CD4-positive, alpha-beta T cell treated with Interleukin-21 for 1 hour (primary cell): ENCODE measurements around the gene C3orf18.

Experiments
- DNase-seq: peaks from one replicate; pipeline ENCODE4 v3.0.0-alpha.2; 2020

C3orf18 gene

DNA sequence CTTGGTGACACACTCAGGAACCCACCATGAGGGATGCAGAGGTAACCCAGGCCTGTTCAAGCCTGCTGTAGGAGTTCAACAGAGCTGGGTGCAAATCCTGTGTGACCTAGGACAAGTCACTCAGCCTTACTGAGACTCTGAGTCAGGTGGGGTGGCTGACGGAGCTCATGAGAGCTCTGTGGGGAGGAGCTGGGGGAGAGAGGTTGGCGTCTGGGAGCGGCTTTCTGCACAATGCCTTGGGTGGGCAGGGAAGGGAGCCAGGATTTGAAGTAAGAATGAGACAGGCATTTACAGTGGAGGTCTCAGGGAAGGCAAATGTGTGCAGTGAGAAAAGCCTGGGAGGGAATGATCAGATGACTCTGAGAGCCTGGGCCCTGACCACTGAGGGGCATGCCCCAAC, 18.3 kb downstream of the C3orf18 start:
- no peak for DNase-seq

- DNase-seq: no peak
Measured at GRCh38 chr3:50545781-50546180, 21.8 kb downstream of the C3orf18 start.

DNA sequence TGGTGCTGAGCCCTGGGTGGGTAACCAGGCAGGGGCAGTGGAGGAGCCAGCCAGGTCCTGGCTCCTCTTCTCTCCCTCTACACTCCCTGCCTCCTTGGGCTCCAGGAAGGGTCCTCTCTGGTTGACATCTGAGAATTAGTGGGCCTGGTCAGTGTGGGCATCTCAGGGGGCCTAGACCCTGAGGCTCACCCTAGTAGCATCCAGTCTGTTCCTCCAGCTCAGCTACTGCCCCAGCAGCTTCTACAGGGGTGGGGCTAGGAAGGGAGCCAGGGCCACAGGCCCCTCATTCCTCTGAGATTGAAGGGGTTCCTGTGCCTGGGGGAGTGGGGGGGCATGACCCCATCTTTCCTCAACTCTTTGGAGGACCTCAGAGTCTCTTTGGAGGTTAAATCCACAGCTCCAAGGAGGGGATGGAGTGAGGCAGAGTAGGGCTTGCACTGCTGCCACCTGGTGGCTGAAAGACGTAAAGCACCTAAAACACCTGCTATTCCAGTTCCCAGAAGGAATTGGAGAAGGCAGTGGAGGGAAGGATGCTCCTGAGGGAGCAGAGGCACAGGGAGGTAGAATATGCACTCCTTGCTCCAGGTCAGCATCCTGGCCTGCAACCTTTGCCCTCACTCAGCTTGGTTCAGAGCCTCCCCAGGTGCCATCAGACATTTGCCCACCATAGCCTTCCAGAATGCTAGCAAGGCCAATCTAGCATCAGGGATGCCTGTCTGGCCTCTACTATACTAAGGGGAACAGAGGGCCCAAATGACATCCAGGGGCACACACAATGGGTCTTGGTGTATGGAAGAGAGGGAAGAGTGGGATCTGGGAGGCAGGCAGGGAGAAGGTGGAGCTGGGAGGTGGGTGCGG, 25.1 kb downstream of the C3orf18 start:
- peak; percentile 58 for DNase-seq

DNA sequence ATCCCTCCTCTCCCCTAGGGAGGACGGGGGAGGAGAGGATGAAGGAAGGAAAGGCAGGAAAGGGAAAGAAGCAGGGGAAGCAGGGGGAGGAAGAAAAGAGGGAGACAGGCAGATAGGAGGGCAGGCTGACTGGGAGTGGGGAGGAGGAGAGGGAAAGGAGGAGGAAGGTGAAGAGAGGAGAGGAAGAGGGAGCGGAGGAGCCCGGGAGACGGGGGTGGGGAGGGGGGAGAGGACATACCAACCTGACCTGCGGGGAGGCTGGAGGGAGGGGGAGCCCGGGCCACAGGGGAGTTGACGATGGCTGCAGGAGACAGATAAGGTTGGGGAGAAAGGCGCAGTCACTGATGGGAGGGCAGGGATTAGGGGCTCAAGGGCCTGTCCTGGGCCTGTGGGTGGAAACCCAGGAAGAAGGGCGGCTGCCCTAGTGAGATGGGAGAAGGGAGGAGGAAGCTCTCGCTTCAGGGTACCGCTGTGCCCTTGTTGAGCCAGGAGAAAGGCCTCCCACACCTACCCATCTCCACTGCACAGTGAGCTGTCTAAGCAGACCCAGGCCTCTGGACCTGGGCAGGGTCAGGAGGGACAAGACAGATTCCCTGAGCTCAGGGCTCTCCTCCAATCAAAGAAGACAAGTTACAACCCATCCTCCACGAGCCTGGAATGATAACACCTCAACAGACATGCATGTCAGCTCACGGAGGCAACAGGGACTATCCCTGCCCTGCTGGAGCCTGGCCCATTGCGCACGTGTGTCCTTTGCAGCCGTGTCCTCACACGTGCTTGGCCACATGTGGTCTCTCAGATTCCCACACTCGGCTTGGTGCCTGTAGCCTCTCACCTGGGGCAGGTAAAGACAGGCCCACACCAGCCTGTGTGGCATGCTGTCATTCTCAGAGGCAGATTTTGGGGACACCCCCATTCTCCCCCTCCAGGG, 27.9 kb downstream of the C3orf18 start:
- DNase-seq: no peak

DNA sequence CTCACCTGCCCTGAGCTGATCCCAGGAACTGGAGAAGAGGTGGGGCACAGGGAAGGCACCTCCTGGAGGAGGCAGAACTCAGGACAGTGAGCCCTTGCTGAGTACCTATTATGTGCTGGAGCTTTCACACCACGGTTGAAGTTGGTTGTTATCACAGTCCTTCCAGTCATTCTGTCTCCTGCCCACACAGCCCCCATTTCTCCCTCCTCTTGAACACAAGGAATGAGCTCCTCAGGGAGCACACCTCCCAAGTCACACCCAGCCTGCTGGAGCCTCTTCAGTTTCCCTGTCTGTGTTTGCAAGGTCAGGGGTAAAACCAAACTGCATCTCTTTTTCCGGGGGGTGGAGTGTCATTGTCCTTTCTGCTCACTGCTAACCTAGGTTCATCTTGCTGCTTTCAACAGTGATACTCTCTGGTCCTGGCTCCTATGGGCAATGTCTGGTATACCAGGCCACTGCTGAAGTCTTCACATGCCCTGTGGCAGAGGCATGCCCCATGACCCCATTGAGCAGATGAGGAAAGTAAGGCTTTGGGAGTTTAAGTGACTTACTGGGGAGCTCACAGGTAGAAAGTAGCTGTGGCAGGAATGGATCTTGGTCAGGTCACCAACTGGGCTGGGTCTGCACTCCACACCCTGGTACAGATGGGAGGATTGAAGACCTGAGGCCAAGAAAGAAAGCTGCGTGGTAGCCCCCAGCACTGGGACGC, 30.0 kb downstream of the C3orf18 start:
- no peak for DNase-seq

DNA sequence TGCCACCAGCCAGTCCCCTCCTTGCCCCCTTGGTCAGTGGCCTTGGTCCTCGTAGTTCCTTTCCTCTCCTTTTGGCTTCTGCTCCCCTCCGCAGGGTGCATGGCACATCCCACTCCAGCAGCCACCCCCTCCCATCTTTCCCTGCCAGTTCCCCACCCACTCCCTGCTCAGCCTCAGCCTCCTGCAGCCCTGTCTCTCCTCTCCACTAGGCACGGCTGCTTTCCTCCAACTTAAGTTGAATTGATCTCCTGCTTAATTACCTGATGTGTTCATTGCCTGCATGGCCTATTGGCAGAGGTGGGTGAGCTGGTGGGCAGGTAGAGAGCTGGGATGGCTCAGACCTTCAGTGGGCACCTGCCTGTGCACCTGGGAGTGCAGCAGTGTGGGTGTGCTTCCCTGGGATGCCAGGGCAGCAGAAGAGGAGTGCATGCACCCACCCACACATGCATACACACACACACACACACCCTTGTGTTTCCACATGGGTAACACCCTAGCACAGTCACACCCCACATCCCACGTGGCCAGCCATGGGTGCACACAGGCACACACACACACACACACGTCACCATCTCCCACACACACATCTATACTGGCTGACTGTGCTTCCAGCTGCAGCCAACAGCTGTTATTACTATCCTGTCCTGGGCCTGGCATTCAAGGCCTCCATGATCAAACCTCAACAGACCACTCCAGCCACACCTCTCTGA, 30.9 kb downstream of the C3orf18 start:
- DNase-seq: no peak

DNA sequence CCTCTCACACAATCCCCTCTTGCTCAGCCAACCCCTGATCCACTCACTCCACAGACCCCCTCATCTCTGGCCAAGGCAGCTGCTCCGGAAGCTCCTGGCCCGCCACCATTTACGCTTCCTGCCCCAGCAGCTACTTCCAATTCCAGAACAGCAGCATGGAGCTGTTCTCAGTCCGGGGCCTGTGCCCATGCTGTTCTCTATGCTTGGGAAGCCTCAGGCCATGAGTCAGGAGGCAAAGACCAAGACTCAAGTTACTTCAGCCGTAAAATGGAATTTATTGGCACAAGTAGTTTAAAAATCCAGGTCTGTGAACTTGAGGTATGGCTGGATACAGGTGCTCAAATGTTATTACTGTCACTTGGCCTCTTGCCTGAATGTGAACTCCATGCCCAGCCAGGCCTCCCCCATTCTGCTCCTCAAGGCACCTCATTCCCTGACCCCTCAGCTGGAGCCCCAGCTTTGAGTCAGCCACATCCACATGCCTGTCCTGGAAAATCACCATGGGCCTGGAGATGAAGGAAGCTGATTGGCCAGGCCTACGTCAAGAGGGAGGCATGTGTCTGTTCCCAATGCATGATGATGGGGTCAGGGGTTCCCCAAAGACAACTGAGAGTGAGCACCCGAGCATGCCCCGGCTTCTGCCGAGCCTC, 32.7 kb downstream of the C3orf18 start:
- DNase-seq: no peak

DNA sequence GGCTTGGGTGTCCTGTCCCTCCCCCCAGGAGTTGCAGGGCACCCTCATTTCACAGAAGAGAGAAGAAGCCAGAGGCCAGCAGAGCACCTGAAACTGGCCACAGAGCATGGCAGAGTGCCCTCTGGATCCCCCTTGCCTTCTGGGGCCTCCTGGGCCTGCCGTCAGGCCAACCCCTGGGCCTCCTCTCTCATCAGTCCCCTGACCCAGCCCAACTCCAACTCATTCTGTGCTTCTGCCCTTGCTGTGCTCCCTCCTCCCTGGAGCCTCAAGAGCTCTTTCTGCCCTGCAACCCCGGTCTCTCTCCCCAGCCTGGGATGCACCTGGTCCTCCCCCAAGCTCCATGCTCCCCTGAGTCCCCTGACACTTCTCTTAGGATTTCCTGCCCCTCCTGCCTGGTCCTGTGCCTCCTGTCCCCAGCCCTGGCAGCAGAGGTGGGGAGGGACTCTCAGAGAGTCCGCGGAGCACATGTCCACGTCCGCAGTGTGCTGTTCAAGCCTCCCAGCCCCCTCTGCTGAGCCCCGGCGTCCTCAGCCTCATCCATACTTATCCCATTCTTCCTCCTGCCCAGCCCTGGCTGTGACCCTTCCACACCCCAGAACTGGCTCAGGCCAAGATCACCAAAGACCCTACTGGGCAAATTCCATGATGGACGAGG, 33.6 kb downstream of the C3orf18 start:
- no peak for DNase-seq

DNA sequence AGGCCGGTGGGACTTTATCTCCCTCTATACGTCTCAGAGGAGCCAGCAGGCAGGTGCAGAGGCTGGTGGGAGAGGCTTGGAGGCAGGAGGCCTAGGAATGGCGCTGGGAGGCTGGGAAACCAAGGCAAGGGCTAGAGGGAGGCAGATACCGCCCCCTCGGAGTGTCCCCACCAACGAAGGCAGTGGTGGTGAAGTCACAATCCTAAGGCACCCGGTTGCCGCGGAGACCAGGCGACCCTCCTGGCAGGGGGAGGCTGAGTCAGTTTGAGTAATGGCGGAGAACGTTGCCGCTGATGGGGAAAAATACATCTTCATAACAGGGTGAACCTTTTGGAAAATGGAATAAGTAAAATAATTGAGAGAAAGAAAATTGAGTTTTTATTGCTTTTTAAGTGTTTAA, 34.2 kb downstream of the C3orf18 start:
- no peak for DNase-seq

DNA sequence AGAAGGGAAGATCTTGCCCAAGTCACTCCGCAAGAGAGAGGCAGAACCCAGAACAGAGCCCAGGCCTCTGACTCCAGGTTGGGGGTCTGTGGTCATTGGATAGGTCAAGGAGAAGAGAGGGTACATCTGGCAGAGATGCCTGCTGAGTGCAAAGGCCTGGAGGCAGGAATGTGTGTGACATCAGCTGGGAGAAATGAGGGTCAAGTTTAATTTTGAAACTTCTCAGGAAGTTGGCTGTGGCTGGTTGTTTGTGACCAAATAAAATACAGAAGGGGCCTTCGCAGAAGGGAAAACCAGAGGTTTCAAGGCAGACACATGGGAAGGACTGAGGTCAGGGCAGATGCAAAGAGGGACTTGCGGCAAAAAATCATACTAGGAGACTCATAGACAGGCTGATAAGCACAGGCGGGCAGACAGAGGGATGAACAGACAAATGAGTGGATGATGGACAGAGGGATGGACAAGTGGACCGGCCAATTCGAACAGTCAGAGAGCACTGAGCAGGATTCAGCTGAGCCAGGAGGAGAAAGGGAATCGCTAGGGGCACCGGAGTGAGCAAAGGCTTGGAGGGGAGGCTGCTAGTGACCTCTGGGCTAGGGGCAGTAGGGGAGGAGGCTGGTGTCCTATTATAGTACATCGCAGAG, 35.4 kb downstream of the C3orf18 start:
- DNase-seq: no peak

GRCh38 chr3:50531201-50531600, 36.3 kb downstream of the C3orf18 start:
- no peak for DNase-seq

DNA sequence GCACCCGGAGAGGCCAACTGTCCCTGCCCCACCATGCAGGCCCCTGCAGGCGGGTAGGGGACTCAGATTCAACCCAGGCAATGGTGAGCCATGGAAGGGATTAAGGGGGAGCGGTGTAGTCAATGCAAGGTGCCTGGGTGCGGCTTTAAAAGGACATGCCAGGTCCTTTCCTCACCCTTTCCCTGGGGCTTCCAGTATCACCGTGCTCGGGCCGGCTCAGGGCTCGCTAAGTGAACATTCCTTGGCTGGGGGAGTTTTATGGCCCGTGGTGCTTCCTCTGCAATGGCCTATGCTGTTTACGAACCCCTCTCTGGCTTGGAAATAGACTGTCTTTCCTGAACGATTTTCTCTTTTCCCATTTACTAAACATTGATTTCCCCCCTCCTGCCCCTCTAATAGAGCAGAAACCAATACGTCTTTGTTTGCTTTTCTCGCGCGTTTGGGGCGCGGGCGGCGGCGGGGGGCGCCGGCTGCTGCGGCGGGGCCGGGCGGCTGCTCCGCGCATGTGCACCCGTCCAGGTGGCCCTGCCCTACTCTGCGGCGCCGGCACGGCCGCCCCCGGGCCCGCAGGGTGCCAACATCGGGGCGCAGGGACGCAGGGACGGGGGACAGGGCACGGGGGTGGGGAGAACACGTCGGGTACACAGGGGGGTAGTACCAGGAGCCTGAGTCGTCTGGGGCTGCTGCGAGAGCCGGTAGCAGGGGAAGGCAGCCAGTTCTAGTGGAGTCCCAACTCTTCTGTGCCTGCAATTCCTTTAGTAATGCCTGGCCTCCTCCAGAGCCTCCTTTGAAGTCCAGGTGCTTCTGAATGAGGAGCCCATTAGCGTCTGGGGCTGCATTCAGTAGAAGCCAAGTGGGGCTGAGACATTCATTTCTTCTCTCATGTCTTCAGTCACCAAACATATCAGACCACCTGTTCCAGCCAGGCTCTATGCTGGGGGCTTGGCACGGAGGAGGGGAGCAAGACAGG, 37.3 kb downstream of the C3orf18 start:
- no peak for DNase-seq

GRCh38 chr3:50525987-50526386, 41.6 kb downstream of the C3orf18 start:
- peak; percentile 40 for DNase-seq

- DNase-seq: no peak
Measured at GRCh38 chr3:50525191-50525910, 42.2 kb downstream of the C3orf18 start.

DNA sequence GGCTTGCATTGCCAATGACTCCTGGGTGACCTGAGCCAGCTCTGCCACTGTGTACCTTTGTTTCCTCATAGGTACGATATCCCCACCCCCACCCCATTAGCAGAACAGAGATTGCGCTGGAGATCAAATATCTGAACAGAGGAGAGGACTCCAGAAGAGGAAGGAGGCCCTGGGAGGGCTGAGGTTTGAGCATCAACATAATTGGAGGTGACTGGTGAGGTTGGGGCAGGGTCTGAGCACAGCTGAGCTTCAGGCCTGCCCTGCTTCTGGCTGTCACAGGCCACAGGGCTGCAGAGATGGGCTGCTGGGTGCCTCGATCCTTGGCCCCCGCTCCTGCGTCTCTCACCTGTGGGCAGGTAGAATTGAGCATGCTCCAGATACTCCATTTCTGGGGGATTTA, 42.8 kb downstream of the C3orf18 start:
- no peak for DNase-seq

- no peak for DNase-seq
Measured at GRCh38 chr3:50523279-50523811, 44.2 kb downstream of the C3orf18 start.

- DNase-seq: no peak
Measured at GRCh38 chr3:50521572-50521971, 46.0 kb downstream of the C3orf18 start.

DNA sequence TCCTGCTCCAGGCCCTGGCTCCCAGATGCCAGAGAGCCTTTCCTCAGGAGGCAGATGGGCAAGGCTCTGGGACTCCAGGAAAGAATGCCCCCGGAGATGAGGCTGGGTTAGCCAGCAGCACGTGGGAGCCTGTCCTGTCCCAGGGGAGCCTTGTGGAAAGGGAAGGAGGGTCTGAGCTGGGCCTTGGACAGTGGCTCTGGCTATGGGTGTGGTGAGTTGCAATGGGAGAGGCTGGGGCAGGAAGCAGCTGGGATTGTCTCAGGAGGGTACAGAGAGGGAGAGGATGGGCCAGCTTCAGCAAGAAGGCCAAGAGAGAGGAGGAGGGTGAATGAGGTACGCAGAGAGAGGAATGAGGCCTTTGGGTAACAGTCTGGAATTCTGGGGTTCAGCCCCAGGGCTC, 46.7 kb downstream of the C3orf18 start:
- no peak for DNase-seq
